Measurements from ENCODE around the gene SPATA9.

Gene SPATA9

DNA sequence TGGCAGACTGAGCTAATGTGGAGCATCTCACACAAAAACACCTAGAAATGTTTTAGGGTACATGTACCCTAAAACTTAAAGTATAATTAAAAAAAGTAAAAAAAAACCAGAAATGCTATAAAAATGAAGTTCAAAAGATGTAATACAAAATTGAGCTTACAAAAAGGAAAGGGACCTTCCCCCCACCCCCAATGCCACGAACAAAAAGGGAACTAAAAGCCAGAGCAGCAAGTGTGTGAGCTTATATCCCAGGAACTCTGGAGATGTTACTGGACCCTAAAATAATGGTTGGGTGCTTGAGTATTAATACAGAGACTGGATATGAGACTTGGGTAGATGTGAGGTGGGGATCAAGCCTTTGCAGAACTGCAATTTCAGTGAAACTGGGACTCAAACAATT is 11.0 kb downstream of the SPATA9 start:
- Mint-ChIP-seq H3K4me1 (no peaks in the 10 kb centered on the region), H3K27me3 (no peaks in the 10 kb centered on the region), H3K4me3 (no peak overlapping the region), H3K9me3 (no peaks in the 10 kb centered on the region), H3K27ac (no peak overlapping the region), H3K36me3 (ENCODE audit: low read depth) (no peaks in the 10 kb centered on the region)
- DNase-seq = no peak
- no peak for ATAC-seq

DNA sequence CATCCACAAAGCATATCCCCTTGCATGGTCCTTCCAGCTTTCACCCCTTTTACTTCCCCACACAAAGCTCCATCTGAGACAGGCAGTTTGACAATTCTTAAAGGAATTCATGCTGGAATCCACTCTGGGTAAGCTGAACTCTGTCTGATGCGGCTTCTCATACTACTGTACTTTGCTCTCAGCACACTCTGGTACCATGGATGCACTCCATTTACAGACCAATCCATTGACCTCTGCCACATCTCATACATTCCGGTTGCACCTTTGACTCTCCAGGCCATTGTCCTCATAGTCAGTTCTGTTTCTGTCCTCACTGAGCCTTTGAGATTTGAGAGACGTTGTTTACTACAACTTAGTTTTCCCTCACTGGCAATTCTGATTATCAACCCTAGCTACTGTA is 12.2 kb downstream of the SPATA9 start:
- no peaks in the 10 kb centered on the region for H3K9me3 Mint-ChIP-seq
- ATAC-seq (no peak), DNase-seq (no peak)
- no peaks in the 10 kb centered on the region for H3K36me3 Mint-ChIP-seq (ENCODE audit: low read depth)
- no peak overlapping the region for H3K27ac Mint-ChIP-seq
- no peak overlapping the region for H3K4me3 Mint-ChIP-seq
- H3K27me3 Mint-ChIP-seq = no peaks in the 10 kb centered on the region
- no peaks in the 10 kb centered on the region for H3K4me1 Mint-ChIP-seq

DNA sequence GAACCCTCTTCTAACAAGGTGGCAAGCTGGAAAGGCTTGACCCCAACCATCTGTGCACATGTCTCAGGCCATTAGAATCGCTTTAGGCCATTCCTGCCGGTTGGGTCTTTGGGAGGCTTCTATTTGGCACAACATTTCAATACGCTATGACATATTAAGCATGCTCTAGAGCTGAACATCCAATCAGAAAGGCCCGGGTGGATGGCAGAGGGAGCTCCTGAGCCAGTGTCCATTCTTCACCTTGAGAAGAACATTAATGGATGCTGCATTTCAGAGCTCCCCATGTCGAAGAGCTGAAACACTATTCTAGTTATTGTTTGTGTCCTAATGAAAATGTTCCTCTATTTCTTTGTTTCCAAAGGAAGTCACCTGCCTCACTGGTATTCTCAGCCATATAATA is 12.8 kb downstream of the SPATA9 start:
- no peak overlapping the region for H3K27ac Mint-ChIP-seq
- H3K27me3 Mint-ChIP-seq = no peaks in the 10 kb centered on the region
- no peak overlapping the region for H3K4me3 Mint-ChIP-seq
- no peak for ATAC-seq
- no peaks in the 10 kb centered on the region for H3K4me1 Mint-ChIP-seq
- no peaks in the 10 kb centered on the region for H3K9me3 Mint-ChIP-seq
- no peak for DNase-seq
- no peaks in the 10 kb centered on the region for H3K36me3 Mint-ChIP-seq (ENCODE audit: low read depth)

DNA sequence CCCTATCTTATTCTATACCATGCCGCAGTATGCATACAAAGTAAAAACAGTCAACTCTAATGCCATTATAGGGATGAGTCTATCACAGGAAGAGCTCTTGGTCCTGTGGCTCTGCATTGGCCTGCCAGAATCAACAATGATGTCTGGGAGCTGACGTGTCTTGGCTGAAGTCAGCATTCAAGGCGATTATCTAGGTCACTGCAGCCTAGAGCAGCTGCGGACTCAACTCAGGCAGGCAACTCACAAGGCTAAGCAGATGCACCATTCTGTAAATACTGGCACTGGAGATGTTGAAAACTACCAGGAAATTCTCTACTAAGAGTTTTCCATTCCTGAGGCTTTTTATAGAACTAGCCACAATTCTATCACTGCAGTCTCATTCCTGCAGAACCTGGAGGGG is 13.3 kb downstream of the SPATA9 start:
- Mint-ChIP-seq H3K4me1 (no peaks in the 10 kb centered on the region), H3K36me3 (ENCODE audit: low read depth) (no peaks in the 10 kb centered on the region), H3K27me3 (no peaks in the 10 kb centered on the region), H3K4me3 (no peak overlapping the region), H3K27ac (no peak overlapping the region), H3K9me3 (no peaks in the 10 kb centered on the region)
- ATAC-seq (no peak), DNase-seq (no peak)

DNA sequence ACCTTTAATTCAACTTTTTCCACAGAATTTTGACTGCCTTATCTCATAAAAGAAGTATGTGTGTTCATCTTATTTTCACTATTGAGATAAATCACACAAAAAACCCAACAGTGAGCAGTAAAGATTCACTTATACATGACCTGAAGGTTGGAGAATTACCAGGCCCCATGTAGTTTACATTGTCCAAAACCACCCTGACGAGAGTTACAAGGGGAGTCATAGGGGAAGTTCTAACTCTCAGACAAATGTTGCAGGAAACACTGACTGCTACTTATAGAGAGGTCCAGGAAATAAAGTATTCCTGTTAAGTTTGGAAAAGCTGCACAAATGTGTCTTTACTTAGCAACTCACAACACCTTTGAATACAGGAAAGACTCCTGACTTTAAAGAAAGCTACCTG is 14.1 kb downstream of the SPATA9 start:
- H3K36me3 Mint-ChIP-seq (ENCODE audit: low read depth) = no peaks in the 10 kb centered on the region
- H3K27ac Mint-ChIP-seq = no peak overlapping the region
- ATAC-seq (no peak), DNase-seq (no peak)
- H3K4me3 Mint-ChIP-seq = no peak overlapping the region
- H3K9me3 Mint-ChIP-seq = no peaks in the 10 kb centered on the region
- no peaks in the 10 kb centered on the region for H3K27me3 Mint-ChIP-seq
- no peaks in the 10 kb centered on the region for H3K4me1 Mint-ChIP-seq

DNA sequence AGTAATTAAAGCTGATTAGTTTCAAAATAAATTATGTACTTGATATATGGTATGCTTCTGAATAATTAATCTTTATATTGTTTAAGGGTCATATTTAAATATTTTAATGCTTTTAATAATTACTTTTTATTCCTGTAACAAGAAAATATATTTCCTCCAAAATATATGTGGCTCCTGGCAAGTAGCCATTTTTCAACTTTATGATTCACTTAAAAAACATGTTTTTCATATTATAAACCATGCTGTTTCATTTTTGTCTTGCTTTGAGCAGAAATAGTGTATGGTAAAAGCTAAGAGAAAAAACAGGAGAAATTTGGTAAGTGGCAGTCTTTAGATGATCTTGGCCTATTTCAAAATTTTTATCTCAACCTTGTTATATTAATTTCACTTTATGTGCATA is 14.6 kb downstream of the SPATA9 start:
- H3K27me3 Mint-ChIP-seq = no peaks in the 10 kb centered on the region
- no peak for ATAC-seq
- no peak overlapping the region for H3K4me3 Mint-ChIP-seq
- no peaks in the 10 kb centered on the region for H3K36me3 Mint-ChIP-seq (ENCODE audit: low read depth)
- H3K27ac Mint-ChIP-seq = no peak overlapping the region
- no peak for DNase-seq
- no peaks in the 10 kb centered on the region for H3K9me3 Mint-ChIP-seq
- no peaks in the 10 kb centered on the region for H3K4me1 Mint-ChIP-seq

DNA sequence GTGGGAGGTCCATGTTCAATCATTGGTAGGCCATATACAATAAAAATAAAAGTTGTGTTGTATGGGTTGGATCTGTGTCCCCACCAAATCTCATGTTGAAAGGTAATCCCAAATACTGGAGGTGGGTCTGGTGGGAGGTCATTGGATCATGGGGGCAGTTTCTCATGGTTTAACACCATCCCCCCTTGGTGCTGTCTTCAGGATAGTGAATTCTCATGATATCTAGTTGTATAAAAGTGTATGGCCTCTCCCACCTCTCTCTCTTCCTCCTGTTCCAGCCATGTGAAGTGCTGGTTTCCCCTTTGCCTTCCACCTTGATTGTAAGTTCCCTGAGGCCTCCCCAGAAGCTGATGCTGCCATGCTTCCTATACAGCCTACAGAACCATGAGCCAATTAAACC is 15.1 kb downstream of the SPATA9 start:
- no peaks in the 10 kb centered on the region for H3K27me3 Mint-ChIP-seq
- ATAC-seq (no peak), DNase-seq (no peak)
- H3K9me3 Mint-ChIP-seq = no peaks in the 10 kb centered on the region
- H3K27ac Mint-ChIP-seq = no peak overlapping the region
- H3K4me1 Mint-ChIP-seq = no peaks in the 10 kb centered on the region
- no peaks in the 10 kb centered on the region for H3K36me3 Mint-ChIP-seq (ENCODE audit: low read depth)
- H3K4me3 Mint-ChIP-seq = no peak overlapping the region

DNA sequence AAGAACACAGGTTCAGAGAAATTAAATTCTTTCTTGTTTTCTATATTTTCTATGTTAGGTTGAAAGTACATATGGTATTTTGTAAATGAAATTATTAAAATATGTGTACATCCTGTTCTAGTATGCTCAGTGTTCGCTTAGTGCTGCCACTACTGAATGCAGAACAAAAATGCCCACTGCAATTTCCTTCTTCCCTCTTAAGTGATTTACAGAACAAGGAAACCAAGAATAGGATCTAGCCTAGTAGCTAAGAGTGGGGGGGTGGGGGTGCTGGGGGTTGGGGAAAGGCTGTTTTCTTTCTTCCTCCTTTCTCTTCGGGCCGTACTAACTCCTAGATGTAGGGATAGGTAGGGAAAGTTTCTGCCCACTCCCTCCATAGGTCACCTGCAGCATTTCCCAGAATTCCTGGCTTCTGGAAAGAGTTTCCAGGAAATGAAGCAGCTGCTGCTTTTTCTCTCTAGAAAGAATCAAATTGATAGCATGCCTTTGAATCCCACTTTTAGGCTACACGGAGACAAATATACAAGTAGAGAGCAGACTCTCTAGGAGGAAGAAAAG is 15.7 kb downstream of the SPATA9 start:
- Mint-ChIP-seq H3K36me3 (ENCODE audit: low read depth) (no peaks in the 10 kb centered on the region), H3K9me3 (no peaks in the 10 kb centered on the region), H3K27me3 (no peaks in the 10 kb centered on the region), H3K4me3 (no peak overlapping the region), H3K27ac (no peak overlapping the region), H3K4me1 (no peaks in the 10 kb centered on the region)
- no peak for ATAC-seq
- no peak for DNase-seq

DNA sequence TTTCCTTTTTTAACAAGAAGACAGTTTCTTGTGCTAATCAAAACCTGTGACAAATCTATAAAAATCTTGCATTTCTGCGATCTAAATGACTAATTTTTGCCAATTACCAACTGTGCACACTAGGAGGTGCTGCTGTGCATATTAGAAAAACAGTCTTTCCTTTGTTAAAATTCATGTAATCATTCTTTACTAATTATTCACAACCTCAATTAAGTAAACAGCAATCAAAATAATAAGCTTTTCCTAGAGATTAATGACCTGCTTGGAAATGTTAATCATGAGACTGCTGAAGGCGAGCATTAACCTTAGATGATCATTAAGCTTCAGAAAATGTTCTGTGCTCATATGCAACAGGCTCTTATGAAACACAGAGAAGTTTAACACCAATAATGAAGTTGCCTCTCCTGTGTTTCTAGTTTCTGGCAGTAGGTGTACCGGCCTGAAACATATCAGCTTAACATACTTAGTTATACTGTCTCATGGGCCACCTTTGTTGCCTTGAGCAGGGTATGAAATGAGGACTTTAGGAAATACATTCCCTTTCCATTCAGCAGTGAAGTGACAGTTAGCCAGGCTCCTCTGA is 18.5 kb downstream of the SPATA9 start:
- Mint-ChIP-seq H3K4me3 (no peak overlapping the region), H3K27me3 (no peaks in the 10 kb centered on the region), H3K27ac (no peak overlapping the region), H3K36me3 (ENCODE audit: low read depth) (no peaks in the 10 kb centered on the region), H3K9me3 (no peaks in the 10 kb centered on the region), H3K4me1 (no peaks in the 10 kb centered on the region)
- no peak for ATAC-seq
- peak; percentile 36 for DNase-seq

DNA sequence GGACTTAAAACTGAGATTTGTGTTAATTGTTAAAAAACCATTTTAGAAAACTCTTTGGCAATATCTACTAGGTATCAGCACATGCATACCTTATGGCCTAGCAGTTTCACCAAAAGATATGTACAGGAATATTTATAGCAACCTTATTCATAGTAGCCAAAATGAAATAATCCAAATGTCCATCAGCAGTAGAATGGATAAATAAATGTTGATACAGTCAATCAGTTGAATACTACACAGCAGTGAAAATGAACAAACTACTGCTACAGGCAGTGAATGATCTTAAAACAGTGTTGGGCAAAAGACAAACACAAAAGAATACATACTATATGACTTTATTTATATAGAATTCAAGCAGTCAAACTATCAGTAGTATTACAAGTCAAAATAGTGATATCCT is 19.8 kb downstream of the SPATA9 start:
- Mint-ChIP-seq H3K9me3 (no peaks in the 10 kb centered on the region), H3K27ac (no peak overlapping the region), H3K4me3 (no peak overlapping the region), H3K36me3 (ENCODE audit: low read depth) (no peaks in the 10 kb centered on the region), H3K4me1 (no peaks in the 10 kb centered on the region), H3K27me3 (no peaks in the 10 kb centered on the region)
- DNase-seq = no peak
- no peak for ATAC-seq

DNA sequence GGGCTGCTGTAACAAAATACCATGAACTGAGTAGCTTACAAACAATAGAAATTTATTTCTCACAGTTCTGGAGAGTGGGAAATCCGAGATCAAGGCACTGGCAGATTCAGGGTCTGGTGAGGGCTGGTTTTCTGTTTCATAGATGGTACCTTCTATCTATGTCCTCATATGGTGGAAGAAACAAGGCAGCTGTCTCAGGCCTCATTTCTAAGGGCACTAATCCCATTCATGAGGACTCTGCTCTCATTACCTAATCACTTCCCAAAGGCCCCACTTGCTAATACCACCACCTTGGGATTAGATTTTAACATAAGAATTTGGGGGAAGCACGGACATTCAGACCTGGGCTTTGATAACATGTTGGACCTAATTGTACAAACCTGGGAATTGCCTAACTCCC is 22.7 kb downstream of the SPATA9 start:
- no peak for ATAC-seq
- no peak overlapping the region for H3K27ac Mint-ChIP-seq
- no peak for DNase-seq
- peaks cover 2% of the 10 kb centered on the region for H3K36me3 Mint-ChIP-seq (ENCODE audit: low read depth)
- no peaks in the 10 kb centered on the region for H3K27me3 Mint-ChIP-seq
- no peaks in the 10 kb centered on the region for H3K9me3 Mint-ChIP-seq
- no peaks in the 10 kb centered on the region for H3K4me1 Mint-ChIP-seq
- no peak overlapping the region for H3K4me3 Mint-ChIP-seq

DNA sequence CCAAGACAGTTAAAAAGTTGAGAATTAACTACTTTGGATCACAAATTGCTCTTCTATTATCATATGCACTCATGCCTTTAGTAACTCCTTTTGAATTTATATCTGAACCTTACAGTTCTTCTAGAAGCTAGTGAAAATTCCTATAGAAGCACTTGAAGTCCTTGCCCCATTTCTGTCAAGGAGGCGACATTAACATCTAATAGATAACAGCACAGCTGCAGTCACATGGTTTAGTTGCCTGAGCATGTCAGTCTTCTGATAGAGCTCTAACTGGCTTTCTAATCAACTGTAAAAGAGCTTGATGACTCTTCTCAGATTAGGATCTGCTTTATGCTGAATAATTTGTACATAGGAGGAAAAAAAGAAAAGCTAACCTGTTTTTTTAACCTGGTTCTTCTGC is 27.2 kb downstream of the SPATA9 start:
- H3K4me3 Mint-ChIP-seq = no peak overlapping the region
- peaks cover 4% of the 10 kb centered on the region for H3K36me3 Mint-ChIP-seq (ENCODE audit: low read depth)
- DNase-seq (no peak), ATAC-seq (no peak)
- H3K9me3 Mint-ChIP-seq = no peaks in the 10 kb centered on the region
- H3K27ac Mint-ChIP-seq = no peak overlapping the region
- no peaks in the 10 kb centered on the region for H3K4me1 Mint-ChIP-seq
- H3K27me3 Mint-ChIP-seq = no peaks in the 10 kb centered on the region

DNA sequence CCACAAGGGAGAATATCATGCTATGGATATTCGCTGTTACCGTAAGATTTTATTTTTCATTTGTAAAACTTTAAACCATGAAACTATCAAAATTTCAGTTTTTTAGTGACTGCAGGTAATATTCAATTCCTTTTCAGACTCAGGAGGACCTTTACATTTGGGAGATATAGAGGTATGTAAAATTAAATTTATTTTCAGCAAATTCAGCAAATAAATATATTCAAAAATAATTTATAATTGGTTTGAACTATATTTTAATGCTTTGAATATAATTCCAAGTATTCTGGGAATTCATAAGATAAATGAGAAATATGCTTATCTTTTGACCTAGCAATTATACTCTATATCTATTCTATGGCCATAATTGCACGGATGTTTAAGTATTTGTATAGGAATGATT is 28.6 kb downstream of the SPATA9 start:
- no peaks in the 10 kb centered on the region for H3K27me3 Mint-ChIP-seq
- H3K4me3 Mint-ChIP-seq = no peak overlapping the region

DNA sequence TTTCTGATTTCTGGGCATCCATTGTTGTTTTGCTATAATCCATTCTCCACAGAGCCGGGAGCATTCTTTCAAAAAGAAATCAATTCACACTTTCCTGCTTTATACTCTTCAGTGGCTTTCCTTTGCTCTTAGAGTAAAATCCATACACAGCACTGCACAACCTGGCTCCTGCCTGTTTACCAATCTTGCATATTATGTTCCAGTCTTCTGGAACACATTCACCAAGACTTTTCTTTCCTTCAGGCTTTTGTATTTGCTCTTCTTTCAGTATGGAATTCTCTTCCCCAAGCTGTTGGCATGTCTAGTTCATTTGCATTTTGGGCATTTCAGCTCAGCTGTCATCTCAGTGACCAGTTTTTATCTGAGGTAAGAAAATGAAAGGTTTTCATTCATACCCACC is 29.9 kb downstream of the SPATA9 start:
- H3K4me1 Mint-ChIP-seq = peaks cover 13% of the 10 kb centered on the region
- H3K4me3 Mint-ChIP-seq = no peak overlapping the region
- ATAC-seq (no peak), DNase-seq (no peak)
- H3K27me3 Mint-ChIP-seq = no peaks in the 10 kb centered on the region
- H3K27ac Mint-ChIP-seq = no peak overlapping the region
- H3K36me3 Mint-ChIP-seq (ENCODE audit: low read depth) = peaks cover 4% of the 10 kb centered on the region
- no peaks in the 10 kb centered on the region for H3K9me3 Mint-ChIP-seq

More for the DNA sequence above, 28.6 kb downstream of the SPATA9 start:
- ATAC-seq = no peak
- no peak overlapping the region for H3K27ac Mint-ChIP-seq
- H3K4me1 Mint-ChIP-seq = peaks cover under 1% of the 10 kb centered on the region
- no peaks in the 10 kb centered on the region for H3K9me3 Mint-ChIP-seq
- H3K36me3 Mint-ChIP-seq (ENCODE audit: low read depth) = peaks cover 4% of the 10 kb centered on the region
- no peak for DNase-seq

DNA sequence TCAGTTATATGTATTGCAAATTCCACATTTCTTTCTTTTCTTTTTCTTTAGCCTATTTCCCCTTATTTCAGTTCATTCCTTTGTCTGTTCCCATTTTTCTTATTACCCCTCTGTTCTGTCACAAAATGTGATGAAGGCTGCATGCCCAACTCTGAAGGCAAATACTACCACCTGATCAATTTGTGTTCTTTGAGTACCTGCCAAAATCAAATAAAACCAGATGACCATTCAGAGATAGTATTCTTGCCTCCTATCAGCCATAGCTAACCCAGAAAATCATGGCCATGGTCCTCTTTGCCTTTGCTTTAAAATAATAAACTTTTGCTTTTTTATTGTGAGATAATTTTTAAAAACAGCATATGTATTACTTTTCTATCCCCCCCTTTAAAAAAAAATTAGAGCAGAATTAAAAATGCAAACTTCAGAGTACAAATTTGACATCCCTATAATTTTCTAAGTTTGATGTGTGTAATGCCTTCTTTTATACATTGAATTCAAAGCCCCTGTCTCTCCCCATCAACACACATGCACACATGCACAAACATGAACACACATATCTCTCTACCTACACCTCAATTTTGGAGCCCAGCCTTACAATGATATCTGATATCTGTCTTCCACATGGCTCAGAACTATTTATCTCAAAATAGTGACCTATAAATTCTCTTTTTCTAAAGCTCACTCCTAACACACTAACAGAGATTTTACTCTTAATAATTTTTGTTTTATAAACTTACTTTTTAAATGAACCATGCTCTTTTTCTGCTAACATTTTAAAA is 32.8 kb downstream of the SPATA9 start:
- H3K9me3 Mint-ChIP-seq = no peaks in the 10 kb centered on the region
- no peak overlapping the region for H3K27ac Mint-ChIP-seq
- DNase-seq (no peak), ATAC-seq (no peak)
- no peaks in the 10 kb centered on the region for H3K27me3 Mint-ChIP-seq
- peaks cover 28% of the 10 kb centered on the region for H3K4me1 Mint-ChIP-seq
- H3K4me3 Mint-ChIP-seq = no peak overlapping the region
- H3K36me3 Mint-ChIP-seq (ENCODE audit: low read depth) = peaks cover 2% of the 10 kb centered on the region
